H1 (cell line): Measurements from ENCODE around the gene SPATS2. TPM values are rescaled to one million over a fixed set of nuclear protein-coding genes. Genes with fewer than 3 reads are reported as not detected.

Source experiments
- CTCF ChIA-PET: fragments of 300-600 bp; sonication (Branson Sonifier 250); formaldehyde crosslinking; loops from one replicate; lab custom pipeline; 2021; ENCODE audit not compliant: partially characterized antibody; lab: Charles Lee
- POLR2A ChIA-PET: fragments of 300-600 bp; sonication (Branson Sonifier 250); formaldehyde crosslinking; loops from one replicate; lab custom pipeline; 2021; ENCODE audit warnings: inconsistent platforms; ENCODE audit not compliant: partially characterized antibody; lab: Charles Lee
- DNase-seq, 2 experiments: peaks; one replicate each; pipeline versions ENCODE4 v3.0.0 to v3.0.0-alpha.2; 2010 to 2022; ENCODE audit warnings: low spot score in 2 of 2, low read depth in 1 of 2, mixed read lengths in 1 of 2
- FAIRE-seq: peaks from 2 replicates; lab custom pipeline; 2011; peaks lifted over from hg19 to GRCh38; lab: Jason Lieb, UNC
- H2AFZ ChIP-seq: 2 replicates; pipeline ENCODE4 v1.8.1; 2012; ENCODE audit warnings: low read length, inconsistent platforms
- H2AK5ac ChIP-seq: 2 replicates; pipeline ENCODE4 v1.6.1; 2013; ENCODE audit warnings: low read depth, low read length
- H2BK120ac ChIP-seq: replicated peaks from 2 replicates; pipeline ENCODE3; 2013; ENCODE audit warnings: low read depth, low read length, inconsistent platforms
- H2BK12ac ChIP-seq: 2 replicates; pipeline ENCODE4 v1.6.1; 2013; ENCODE audit warnings: low read depth, low read length
- H2BK15ac ChIP-seq: 2 replicates; pipeline ENCODE4 v1.6.1; 2013; ENCODE audit warnings: low read length
- H2BK20ac ChIP-seq: 2 replicates; pipeline ENCODE4 v1.6.1; 2013; ENCODE audit warnings: low read length
- H2BK5ac ChIP-seq: 2 replicates; pipeline ENCODE4 v1.6.1; 2013; ENCODE audit warnings: low read depth, low read length
- H3K14ac ChIP-seq: 2 replicates; pipeline ENCODE4 v1.6.1; 2013; ENCODE audit warnings: inconsistent platforms; ENCODE audit not compliant: insufficient read length
- H3K18ac ChIP-seq: 2 replicates; pipeline ENCODE4 v1.6.1; 2013; ENCODE audit warnings: low read length; ENCODE audit errors: extremely low read depth
- H3K23ac ChIP-seq: 2 replicates; pipeline ENCODE4 v1.6.1; 2013; ENCODE audit warnings: inconsistent platforms; ENCODE audit not compliant: insufficient read length
- H3K23me2 ChIP-seq: 2 replicates; pipeline ENCODE4 v1.6.1; 2013; ENCODE audit warnings: low read depth, low read length
- H3K27ac ChIP-seq: 2 replicates; pipeline ENCODE4 v1.6.1; 2011; ENCODE audit warnings: low read depth, low read length, inconsistent platforms
- H3K27me3 ChIP-seq, 4 experiments: replicated peaks in 1 of 4; 1 replicate in 1 of 4; 2 replicates in 3 of 4; pipeline versions ENCODE4 v1.6.1 to v1.8.1; 2011 to 2013; ENCODE audit warnings: low read length in 3 of 4, mild to moderate bottlenecking in 3 of 4, inconsistent platforms in 2 of 4, mixed read lengths in 2 of 4, moderate library complexity in 1 of 4; ENCODE audit not compliant: control insufficient read depth in 3 of 4, insufficient read depth in 3 of 4; ENCODE audit errors: extremely low read depth in 1 of 4
- H3K36me3 ChIP-seq, 4 experiments: 2 replicates each; pipeline versions ENCODE4 v1.6.1 to v1.8.1; 2011 to 2013; ENCODE audit warnings: mild to moderate bottlenecking in 4 of 4, low read length in 3 of 4, moderate library complexity in 2 of 4, control low read depth in 1 of 4, inconsistent platforms in 1 of 4; ENCODE audit not compliant: insufficient read depth in 4 of 4, control insufficient read depth in 2 of 4
- H3K4ac ChIP-seq: replicated peaks from 2 replicates; pipeline ENCODE3; 2013; ENCODE audit warnings: low read length, low read depth, mixed read lengths, inconsistent platforms; ENCODE audit not compliant: insufficient read length
- H3K4me1 ChIP-seq, 4 experiments: replicated peaks in 1 of 4; 1 replicate in 1 of 4; 2 replicates in 3 of 4; pipeline versions ENCODE4 v1.6.1 to v1.8.1; 2011 to 2013; ENCODE audit warnings: low read length in 3 of 4, inconsistent platforms in 2 of 4, mixed read lengths in 1 of 4; ENCODE audit not compliant: insufficient read depth in 4 of 4, control insufficient read depth in 3 of 4
- H3K4me2 ChIP-seq, 2 experiments: 2 replicates each; pipeline versions ENCODE4 v1.6.1 to v1.8.1; 2011 to 2013; ENCODE audit warnings: low read depth in 2 of 2, low read length in 2 of 2, control low read depth in 1 of 2, inconsistent platforms in 1 of 2, mild to moderate bottlenecking in 1 of 2; ENCODE audit not compliant: insufficient read depth in 1 of 2
- H3K4me3 ChIP-seq, 4 experiments: fragments of 200-600, 300-600 bp in 1 of 4; sonication (generic), shearing (Covaris generic), sonication (Bioruptor Twin) in 1 of 4; 2 replicates each; pipeline versions ENCODE4 v1.5.1 to v1.8.1; 2011 to 2016; ENCODE audit warnings: low read length in 4 of 4, low read depth in 3 of 4, control low read depth in 2 of 4, inconsistent platforms in 2 of 4, mild to moderate bottlenecking in 2 of 4, mixed read lengths in 1 of 4, moderate library complexity in 1 of 4; ENCODE audit not compliant: insufficient read depth in 2 of 4; ENCODE audit errors: extremely low read depth in 1 of 4
- H3K56ac ChIP-seq: replicated peaks from 2 replicates; pipeline ENCODE3; 2013; ENCODE audit warnings: low read depth, mild to moderate bottlenecking, mixed read lengths, low read length, inconsistent platforms; ENCODE audit not compliant: insufficient read length
- H3K79me1 ChIP-seq: 2 replicates; pipeline ENCODE4 v1.6.1; 2013; ENCODE audit warnings: low read depth, low read length, control low read depth
- H3K79me2 ChIP-seq, 2 experiments: 2 replicates each; pipeline versions ENCODE4 v1.6.1 to v1.8.1; 2012 to 2013; ENCODE audit warnings: low read length in 2 of 2, mild to moderate bottlenecking in 2 of 2, inconsistent platforms in 1 of 2; ENCODE audit not compliant: insufficient read depth in 2 of 2, control insufficient read depth in 1 of 2
- H3K9ac ChIP-seq, 4 experiments: replicated peaks in 1 of 4; 1 replicate in 1 of 4; 2 replicates in 3 of 4; pipeline versions ENCODE4 v1.6.1 to v1.8.1; 2011 to 2013; ENCODE audit warnings: low read depth in 3 of 4, low read length in 3 of 4, control low read depth in 2 of 4, mild to moderate bottlenecking in 2 of 4, moderate library complexity in 2 of 4, inconsistent platforms in 1 of 4; ENCODE audit errors: extremely low read depth in 1 of 4
- H3K9me3 ChIP-seq, 2 experiments: 2 replicates each; pipeline versions ENCODE4 v1.6.1 to v1.8.1; 2012 to 2013; ENCODE audit warnings: mild to moderate bottlenecking in 2 of 2, moderate library complexity in 2 of 2, control low read depth in 1 of 2, inconsistent platforms in 1 of 2, low read depth in 1 of 2, low read length in 1 of 2, mixed read lengths in 1 of 2; ENCODE audit not compliant: insufficient read depth in 2 of 2
- H4K20me1 ChIP-seq, 2 experiments: replicated peaks in 1 of 2; 2 replicates each; pipeline versions ENCODE3 to v1.8.1; 2011 to 2013; ENCODE audit warnings: inconsistent platforms in 2 of 2, low read length in 2 of 2, mild to moderate bottlenecking in 1 of 2; ENCODE audit not compliant: insufficient read depth in 2 of 2, control insufficient read depth in 1 of 2
- H4K5ac ChIP-seq: 2 replicates; pipeline ENCODE4 v1.6.1; 2013; ENCODE audit warnings: low read length, low read depth, mixed read lengths, inconsistent platforms; ENCODE audit not compliant: insufficient read length
- H4K8ac ChIP-seq: 2 replicates; pipeline ENCODE4 v1.8.0; 2013; ENCODE audit warnings: mild to moderate bottlenecking, moderate library complexity, low read length, inconsistent platforms; ENCODE audit not compliant: insufficient read depth; ENCODE audit errors: extremely low read depth
- H4K91ac ChIP-seq: replicated peaks from 2 replicates; pipeline ENCODE3; 2013; ENCODE audit warnings: low read length, mixed read lengths, inconsistent platforms; ENCODE audit not compliant: insufficient read length
- BACH1 ChIP-seq: IDR thresholded peaks from 2 replicates; pipeline ENCODE4 v1.6.1; 2012; ENCODE audit warnings: low read length, improper control_type of control experiment
- EP300 ChIP-seq, 2 experiments: IDR thresholded peaks; 1 replicate in 1 of 2; 2 replicates in 1 of 2; pipeline ENCODE4 v1.6.1; 2011 to 2012; ENCODE audit warnings: low read depth in 2 of 2, low read length in 2 of 2, mild to moderate bottlenecking in 2 of 2, borderline replicate concordance in 1 of 2, inconsistent platforms in 1 of 2, moderate library complexity in 1 of 2
- JUN ChIP-seq: IDR thresholded peaks from 2 replicates; pipeline ENCODE4 v1.6.1; 2011; ENCODE audit warnings: low read depth, mild to moderate bottlenecking, improper control_type of control experiment, low read length
- KDM5A ChIP-seq: fragments of 200-600 bp; IDR thresholded peaks from 2 replicates; pipeline ENCODE4 v1.7.1; 2012; ENCODE audit warnings: mild to moderate bottlenecking, low read length, inconsistent platforms, mixed read lengths
- NRF1 ChIP-seq: IDR thresholded peaks from 2 replicates; pipeline ENCODE4 v1.6.1; 2011; ENCODE audit warnings: mild to moderate bottlenecking, low read depth, low read length, improper control_type of control experiment
- POU5F1 ChIP-seq: IDR thresholded peaks from 2 replicates; pipeline ENCODE4 v1.6.1; 2011; ENCODE audit warnings: low read depth, mild to moderate bottlenecking, low read length, moderate library complexity
- RFX5 ChIP-seq: IDR thresholded peaks from 2 replicates; pipeline ENCODE4 v1.6.1; 2011; ENCODE audit warnings: low read depth, low read length, improper control_type of control experiment, borderline replicate concordance
- SIX5 ChIP-seq: IDR thresholded peaks from 2 replicates; pipeline ENCODE4 v1.6.1; 2011; ENCODE audit warnings: mild to moderate bottlenecking, low read depth, low read length
- SP1 ChIP-seq: IDR thresholded peaks from 2 replicates; pipeline ENCODE4 v1.6.1; 2011; ENCODE audit warnings: low read depth, low read length
- SP2 ChIP-seq: IDR thresholded peaks from 2 replicates; pipeline ENCODE4 v1.6.1; 2012; ENCODE audit warnings: mild to moderate bottlenecking, low read length, inconsistent platforms
- SRF ChIP-seq: IDR thresholded peaks from 2 replicates; pipeline ENCODE4 v1.6.1; 2011; ENCODE audit warnings: mild to moderate bottlenecking, low read depth, low read length, moderate library complexity
- SUZ12 ChIP-seq: fragments of 200-600 bp; sonication (generic); IDR thresholded peaks from 2 replicates; pipeline ENCODE4 v1.6.1; 2012; ENCODE audit warnings: mild to moderate bottlenecking, inconsistent platforms, low read length, moderate library complexity, mixed read lengths
- TAF1 ChIP-seq: IDR thresholded peaks from 2 replicates; pipeline ENCODE4 v1.6.1; 2011; ENCODE audit warnings: mild to moderate bottlenecking, low read depth, low read length
- TBP ChIP-seq: IDR thresholded peaks from 2 replicates; pipeline ENCODE4 v1.6.1; 2011; ENCODE audit warnings: low read depth, low read length, improper control_type of control experiment
- WGBS, 2 experiments: shearing (Covaris generic) in 1 of 2; methylation state at CpG; one replicate each; pipeline versions ENCODE4 v1.1.6 to v1.1.7; 2013 to 2015; ENCODE audit warnings: low lambda C conversion rate in 2 of 2, mixed read lengths in 2 of 2, inconsistent platforms in 1 of 2, low coverage in 1 of 2, missing lambda C conversion rate in 1 of 2; ENCODE audit not compliant: insufficient replicate concordance in 2 of 2, insufficient coverage in 1 of 2, insufficient read length in 1 of 2; ENCODE audit errors: extremely low coverage in 1 of 2, missing lambda C conversion rate in 1 of 2; 5-methylcytosine and 5-hydroxymethylcytosine counted together
- polyA plus RNA-seq, 7 experiments: library from polyadenylated mRNA; depleted of rRNA in 3 of 7; stranded (reverse) in 5 of 7; unstranded in 2 of 7; fragments of >200 nt in 5 of 7; fragments of 200-250 nt in 2 of 7; gene quantifications; 1 replicate in 5 of 7; 2 replicates in 1 of 7; 4 replicates in 1 of 7; pipeline versions ENCODE4 v1.2.1 to v1.2.3, GENCODE V29; 2011 to 2013; ENCODE audit warnings: missing spikeins in 2 of 7, mixed read lengths in 2 of 7
- total RNA-seq: library from RNA; stranded (reverse); fragmentation: NEBNext Ultra II Directional; extraction: Animal tissue kit (Norgen Biotek cat#: 25700); gene quantifications from 2 replicates; pipeline ENCODE4 v1.2.1, GENCODE V29; 2021

SPATS2 gene
- total and polyA plus RNA-seq, 2 of the 8 experiments (the other 6 are each of a cell fraction or from before 2014, with no cell fraction given) = 19.2 to 24.5 TPM

DNA sequence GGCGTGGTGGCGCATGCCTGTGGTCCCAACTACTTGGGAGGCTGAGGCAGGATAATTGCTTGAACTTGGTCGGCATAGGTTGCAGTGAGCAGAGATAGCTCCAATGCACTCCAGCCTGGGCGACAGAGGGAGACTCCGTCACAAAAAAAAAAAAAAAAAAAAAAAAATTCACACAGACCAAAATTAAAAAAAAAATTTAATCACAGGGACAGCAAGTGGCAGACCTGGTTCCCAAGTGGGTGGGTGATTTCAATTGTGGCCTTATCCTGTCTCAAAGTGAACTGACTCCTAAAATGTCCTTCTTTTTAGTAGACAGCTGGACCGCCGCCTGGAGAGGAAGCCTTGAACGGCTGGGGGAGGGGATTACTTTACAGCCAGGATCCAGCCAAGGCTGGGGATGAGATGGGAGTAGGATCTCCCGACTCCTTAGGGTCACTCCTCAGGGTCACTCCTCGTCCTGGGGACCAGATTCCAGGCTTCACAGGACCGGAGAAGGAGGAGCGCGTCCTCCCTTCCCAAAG, 170.0 kb downstream of the SPATS2 start:
- Histone ChIP-seq H4K8ac (peak overlapping the region; percentile 72; the same call in 1 of the 2 replicates), H3K27ac (no peak overlapping the region), H2AFZ (no peak overlapping the region), H3K56ac (no peak overlapping the region), H3K9ac (no peak overlapping the region), H4K5ac (no peak overlapping the region), H2AK5ac (no peak overlapping the region), H3K23me2 (peaks cover 9% of the 10 kb centered on the region), H2BK15ac (no peak overlapping the region), H3K18ac (no peak overlapping the region; the same call in 1 of the 2 replicates), H4K20me1 (peaks cover 2 to 9% of the 10 kb centered on the region in 2 experiments), H3K27me3 (peaks cover 56 to 72% (median 69%) of the 10 kb centered on the region in 4 experiments), H2BK20ac (no peak overlapping the region), H3K4me2 (peak overlapping the region; percentile 69 to 95), H3K79me2 (no peaks in the 10 kb centered on the region), H3K23ac (no peak overlapping the region), H2BK120ac (no peak overlapping the region), H3K4me3 (peak overlapping the region; percentile 29 to 56 (median 38); a peak in 7 of 8 replicates), H3K79me1 (no peaks in the 10 kb centered on the region), H2BK5ac (no peak overlapping the region), H3K14ac (no peak overlapping the region), H2BK12ac (0 out of 2 replicates have a peak overlapping the region, but pooled peaks have one; percentile 50), H3K9me3 (no peaks in the 10 kb centered on the region), H3K36me3 (peaks cover 0 to 6% (median 0%) of the 10 kb centered on the region in 4 experiments; a peak in 1 of 8 replicates), H3K4me1 (peaks cover 0 to 23% (median 8%) of the 10 kb centered on the region in 4 experiments; a peak in 5 of 7 replicates), H3K4ac (no peak overlapping the region), H4K91ac (no peak overlapping the region)
- CTCF ChIA-PET = interaction anchor here (0.5 to 7.8 kb wide), 13 partner anchors 9 to 248 kb away, joined by 3 to 91 read pairs (median 4); partner anchors contain the start of genes DNAJC22 and PRPH
- 9% methylated on average over 5 of the region's 13 CpGs; no CpG with 5 or more reads in 1 of the 2 experiments for WGBS, 2 experiments
- POLR2A ChIA-PET = interaction anchor here (0.7 to 2.1 kb wide), 5 partner anchors 30 to 257 kb away, joined by 3 to 5 read pairs (median 4); partner anchors contain the start of genes DNAJC22, MCRS1 and SPATS2
- FAIRE-seq = no peak
- DNase-seq = no peak
- TF ChIP-seq TAF1 (no peak), TBP (no peak), SUZ12 (no peak), NRF1 (no peak), SRF (no peak), SP1 (no peak), KDM5A (no peak), POU5F1 (no peak), SP2 (no peak), SIX5 (no peak), EP300 (IDR thresholded peaks at IDR 0.05; ENCODE audit: borderline replicate concordance in 1 of 2, low read depth in 2 of 2, low read length in 2 of 2) (no peak), JUN (no peak), RFX5 (no peak), BACH1 (no peak)
